OCI-LY3 (cell line): ENCODE results near the gene TARBP1.

Source experiments
- EZH2phosphoT487 ChIP-seq: fragments of 200-600 bp; shearing (Covaris generic); IDR thresholded peaks from 2 replicates; pipeline ENCODE4 v1.6.1; 2018; ENCODE audit warnings: antibody characterized with exemption, mixed run types, low read depth
- TF ChIP-seq, protein P1 (sequence below): fragments of 200-600, 300-600 bp; sonication (generic); IDR thresholded peaks from 2 replicates; pipeline ENCODE4 v1.5.1; 2014; ENCODE audit warnings: antibody characterized with exemption, low read length, low read depth

DNA sequence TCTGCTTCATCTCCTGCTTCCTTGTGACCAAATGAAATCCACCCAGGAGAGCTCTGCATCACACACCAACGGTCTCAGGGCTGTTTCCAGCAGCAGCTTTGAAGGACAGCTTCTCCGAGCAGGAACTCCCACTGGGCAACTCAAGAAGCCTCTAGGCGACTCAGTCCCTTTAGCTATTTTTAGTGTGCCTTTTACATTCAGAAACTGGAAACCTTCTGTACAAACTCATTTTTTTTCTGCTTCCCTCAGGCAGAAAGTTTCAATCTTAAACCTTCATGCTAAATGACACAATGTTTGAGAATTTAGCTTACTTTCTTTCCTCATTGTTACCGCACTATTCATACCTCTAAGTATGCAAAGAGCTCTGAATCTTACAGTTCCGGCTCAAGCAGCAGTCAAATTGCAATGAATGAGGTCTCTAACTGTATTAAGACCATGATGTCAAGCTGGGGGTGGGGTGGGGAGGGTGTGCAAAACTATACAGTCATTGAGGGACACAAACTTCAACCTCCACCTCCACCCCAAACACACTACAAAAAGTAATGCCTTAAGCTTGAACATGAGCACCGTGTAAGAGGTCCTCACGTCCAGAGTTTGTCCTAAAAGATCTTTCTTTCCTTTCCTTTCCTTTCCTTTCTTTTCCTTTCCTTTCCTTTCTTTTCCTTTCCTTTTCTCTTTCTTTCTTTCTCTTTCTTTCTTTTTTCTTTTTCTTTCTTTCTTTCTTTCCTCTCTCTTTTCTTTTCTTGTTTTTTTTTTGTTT lies 16.4 kb upstream of the TARBP1 start:
- TF ChIP-seq, protein P1, sequence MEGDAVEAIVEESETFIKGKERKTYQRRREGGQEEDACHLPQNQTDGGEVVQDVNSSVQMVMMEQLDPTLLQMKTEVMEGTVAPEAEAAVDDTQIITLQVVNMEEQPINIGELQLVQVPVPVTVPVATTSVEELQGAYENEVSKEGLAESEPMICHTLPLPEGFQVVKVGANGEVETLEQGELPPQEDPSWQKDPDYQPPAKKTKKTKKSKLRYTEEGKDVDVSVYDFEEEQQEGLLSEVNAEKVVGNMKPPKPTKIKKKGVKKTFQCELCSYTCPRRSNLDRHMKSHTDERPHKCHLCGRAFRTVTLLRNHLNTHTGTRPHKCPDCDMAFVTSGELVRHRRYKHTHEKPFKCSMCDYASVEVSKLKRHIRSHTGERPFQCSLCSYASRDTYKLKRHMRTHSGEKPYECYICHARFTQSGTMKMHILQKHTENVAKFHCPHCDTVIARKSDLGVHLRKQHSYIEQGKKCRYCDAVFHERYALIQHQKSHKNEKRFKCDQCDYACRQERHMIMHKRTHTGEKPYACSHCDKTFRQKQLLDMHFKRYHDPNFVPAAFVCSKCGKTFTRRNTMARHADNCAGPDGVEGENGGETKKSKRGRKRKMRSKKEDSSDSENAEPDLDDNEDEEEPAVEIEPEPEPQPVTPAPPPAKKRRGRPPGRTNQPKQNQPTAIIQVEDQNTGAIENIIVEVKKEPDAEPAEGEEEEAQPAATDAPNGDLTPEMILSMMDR = no peak
- TF ChIP-seq EZH2phosphoT487 = no peak
